ENCODE data around the gene NOX3.

DNA sequence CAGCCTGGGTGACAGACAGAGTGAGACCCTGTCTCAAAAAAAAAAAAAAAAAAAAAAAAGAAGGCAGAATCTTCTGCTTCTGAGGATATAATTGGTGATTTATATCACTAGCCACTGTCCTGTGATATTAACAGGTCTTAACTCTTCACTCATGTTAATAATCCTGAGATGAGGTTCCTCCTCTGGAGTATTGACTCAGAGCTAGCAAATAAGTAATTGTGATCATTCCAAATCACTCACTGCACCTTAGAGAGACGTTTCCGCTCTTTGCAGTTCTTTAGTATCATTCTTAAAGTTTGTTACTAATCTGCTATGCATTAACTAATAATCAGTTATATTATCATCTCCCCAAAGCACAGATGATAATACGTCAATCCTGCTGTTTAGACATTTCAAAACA lies 41.6 kb upstream of the NOX3 start:
- no peak for TF ChIP-seq EZH2phosphoT487 (IDR thresholded peaks at IDR 0.05; ENCODE audit: low read length)
- no peak for TF ChIP-seq EZH2 (optimal IDR thresholded peaks at IDR 0.05; ENCODE audit: low read depth, low read length)

Data from MM.1S (cell line).